GM18858 (cell line): ENCODE measurements around the gene SEPTIN7.

Experiments
- ATAC-seq: cut with Tn5 transposase; IDR thresholded peaks from one replicate; pipeline ENCODE4 v1.9.1; 2021; ENCODE audit not compliant: unreplicated experiment

Gene SEPTIN7

DNA sequence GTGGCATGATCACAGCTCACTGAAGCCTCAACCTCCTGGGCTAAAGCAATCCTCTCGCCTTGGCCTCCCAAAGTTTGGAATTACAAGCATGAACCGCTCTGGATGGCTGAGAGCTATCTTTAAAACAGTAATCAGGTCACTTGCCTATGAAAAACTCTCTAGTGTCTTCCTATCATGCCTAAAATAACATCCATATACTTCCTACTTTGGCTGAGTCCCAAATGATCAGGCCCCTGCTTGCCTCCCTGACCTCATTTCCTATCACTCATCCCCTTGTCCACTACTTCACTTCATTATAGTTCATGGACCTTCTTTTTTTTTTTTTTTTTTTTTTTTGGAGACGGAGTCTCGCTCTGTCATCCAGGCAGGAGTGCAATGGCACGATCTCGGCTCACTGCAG is 28.0 kb downstream of the SEPTIN7 start:
- no peak for ATAC-seq

- ATAC-seq = no peak
Measured at GRCh38 chr7:35831208-35831607, 30.4 kb downstream of the SEPTIN7 start.

DNA sequence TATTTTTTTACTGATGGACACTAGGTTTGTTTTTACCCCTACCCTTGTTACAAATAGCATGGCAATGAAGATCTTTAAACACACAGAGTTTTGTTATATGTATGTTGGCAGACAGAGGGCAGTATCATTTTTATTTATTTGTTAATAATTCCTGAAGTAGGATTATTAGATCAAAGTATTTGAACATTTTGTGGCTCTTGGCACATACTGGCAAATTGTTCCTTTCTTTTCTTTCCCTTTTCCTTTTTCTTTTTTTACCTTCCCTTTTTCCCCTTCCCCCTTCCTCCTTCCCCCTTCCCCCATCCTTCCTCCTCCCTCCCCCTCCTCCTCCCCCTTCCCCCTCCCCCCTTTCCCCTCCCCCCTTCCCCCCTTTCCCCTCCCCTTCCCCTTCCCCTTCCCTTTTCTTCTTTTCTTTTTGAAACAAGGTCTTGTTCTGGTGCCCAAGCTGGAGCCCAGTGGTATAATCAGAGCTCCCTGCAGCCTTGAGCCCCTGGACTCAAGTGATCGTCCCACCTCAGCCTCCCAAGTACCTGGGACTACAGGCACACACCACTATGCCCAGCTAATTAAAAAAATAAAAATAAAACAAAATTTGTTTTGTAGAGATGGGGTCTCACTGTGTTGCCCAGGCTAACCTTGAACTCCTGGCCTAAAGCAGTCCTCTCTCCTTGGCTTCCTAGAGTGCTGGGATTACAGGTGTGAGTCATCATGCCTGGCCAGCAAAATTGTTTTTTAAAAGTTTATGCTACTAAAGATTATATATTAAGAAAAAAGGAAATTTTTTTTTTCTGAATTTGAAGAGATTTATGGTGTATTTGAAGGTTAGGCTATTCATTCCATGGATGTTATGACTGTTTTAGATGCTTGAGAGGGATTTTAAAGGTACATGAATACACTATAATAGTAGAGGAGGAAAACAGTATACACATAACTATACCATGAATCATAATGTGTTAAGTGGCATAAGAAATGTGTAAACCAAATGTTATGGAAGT is 39.3 kb downstream of the SEPTIN7 start:
- ATAC-seq = no peak

GRCh38 chr7:35846816-35847412 is 46.1 kb downstream of the SEPTIN7 start:
- no peak for ATAC-seq

DNA sequence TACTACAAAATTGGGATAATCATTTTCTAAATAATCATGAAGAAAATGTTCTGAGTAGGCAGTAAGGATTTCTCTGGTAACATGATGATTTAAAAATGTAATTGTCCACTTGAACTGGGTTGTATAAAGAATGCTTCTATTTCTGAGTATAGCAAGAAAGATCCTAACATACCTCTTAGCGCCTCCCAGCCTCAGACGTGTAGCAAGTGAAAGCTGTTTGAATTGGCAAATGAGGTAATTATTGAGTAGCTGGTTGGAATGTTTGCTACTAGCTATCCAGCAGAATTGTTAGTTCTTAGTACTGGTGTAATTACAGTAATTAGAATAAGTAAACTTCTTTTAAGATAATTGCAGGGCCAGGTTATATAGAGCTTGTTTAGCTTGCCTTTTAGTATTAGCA is 47.9 kb downstream of the SEPTIN7 start:
- ATAC-seq = no peak

DNA sequence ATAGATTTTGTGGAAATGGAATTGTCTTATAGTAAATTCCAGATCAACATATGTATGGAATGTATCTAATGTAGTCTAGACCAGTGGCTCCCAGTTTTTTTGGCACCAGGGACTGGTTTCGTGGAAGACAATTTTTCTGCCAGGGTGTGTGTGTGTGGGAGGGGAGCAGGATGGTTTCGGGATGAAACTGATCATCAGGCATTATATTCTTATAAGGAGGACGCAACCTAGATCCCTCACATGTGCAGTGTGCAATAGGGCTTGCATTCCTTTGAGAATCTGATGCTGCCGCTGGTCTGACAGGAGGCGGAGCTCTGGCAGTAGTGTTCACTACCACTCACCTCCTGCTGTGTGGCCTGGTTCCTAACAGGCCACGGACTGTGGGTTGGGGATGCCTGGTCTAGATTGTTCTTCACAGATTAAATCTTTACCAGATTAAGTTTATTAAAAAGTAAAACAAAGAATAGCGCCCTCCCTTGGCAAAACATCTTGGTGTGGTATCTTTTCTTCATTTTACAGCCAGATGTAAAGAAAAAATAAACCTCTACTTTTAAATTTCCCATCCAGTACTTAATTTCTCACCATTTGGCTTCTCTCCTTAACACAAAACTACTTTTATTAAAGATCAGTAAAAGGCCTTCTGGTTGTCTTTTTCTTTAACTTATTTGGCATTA is 48.4 kb downstream of the SEPTIN7 start:
- ATAC-seq = no peak

DNA sequence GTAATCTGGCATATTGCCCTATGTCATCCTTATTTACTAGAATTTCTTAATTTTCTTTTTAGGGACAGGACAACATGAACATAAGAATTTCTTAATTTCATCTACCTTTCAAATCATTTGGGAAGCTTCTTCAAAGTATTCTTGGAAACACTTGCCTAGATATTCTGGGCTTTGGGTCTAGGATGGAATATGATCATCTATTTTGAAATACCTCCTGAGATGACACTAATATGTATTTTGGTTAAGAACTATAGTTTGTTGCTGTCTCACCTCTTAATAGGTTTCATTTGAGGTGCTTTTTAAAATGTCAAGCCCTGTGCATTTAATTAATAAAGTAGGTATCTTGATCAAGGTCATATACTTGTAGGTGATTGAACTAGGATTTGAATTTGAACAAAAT is 49.1 kb downstream of the SEPTIN7 start:
- ATAC-seq = no peak
